HL-60/S4 (cell line): ENCODE data around the gene SOX6.

Experiments used
- in situ Hi-C: fragments of 300-500 bp; cut with MboI; formaldehyde crosslinking; loops from 2 replicates; pipeline ENCODE4 v1.14.3; 2022; ENCODE audit warnings: low sequenced_read_pairs

The SOX6 gene

DNA sequence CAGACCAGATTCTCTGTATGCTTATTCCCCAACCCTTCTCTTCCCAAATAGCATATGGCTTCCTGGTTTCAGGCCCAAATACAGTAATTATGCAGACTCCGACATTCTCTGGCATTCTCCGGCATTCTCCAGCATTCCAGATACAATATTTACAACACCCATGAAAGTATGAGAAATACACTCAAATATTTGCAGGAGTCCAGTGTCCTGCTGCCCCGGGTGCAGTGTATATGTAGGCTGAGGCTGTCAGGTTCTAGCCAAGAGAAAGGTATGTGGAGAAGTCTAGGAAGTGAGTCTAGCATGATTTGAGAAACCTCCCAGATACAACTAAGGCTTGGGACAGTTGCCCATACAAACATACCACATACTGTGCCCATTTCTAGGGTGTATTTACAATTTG lies 160.7 kb downstream of the SOX6 start:
- in situ Hi-C loops, result no loop called here

- in situ Hi-C loops, result no loop called here
These were observed 161.8 kb downstream of the SOX6 start for GRCh38 chr11:16194566-16194965.

DNA sequence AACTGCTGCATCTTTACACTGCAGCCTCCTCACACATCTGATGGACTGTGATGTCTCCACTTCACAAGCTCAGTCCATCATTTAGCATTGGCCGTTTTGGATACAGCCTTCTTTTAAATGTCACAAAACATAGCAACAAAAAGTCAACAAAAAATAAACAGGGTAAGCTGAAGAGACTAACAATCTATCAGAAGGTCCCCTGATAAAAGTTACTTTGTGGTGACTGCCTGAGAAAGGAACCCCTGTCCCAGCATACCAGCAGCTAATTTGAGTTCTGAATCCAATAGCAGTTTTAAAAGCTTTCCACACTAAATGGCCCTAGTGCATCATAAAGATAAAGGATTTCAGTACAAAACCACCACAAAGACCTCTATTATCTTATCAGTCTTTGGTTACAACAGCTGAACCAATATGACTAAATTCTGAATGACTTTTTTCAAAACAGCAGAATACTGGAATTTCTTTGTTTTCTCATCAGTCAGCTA lies 162.4 kb downstream of the SOX6 start:
- in situ Hi-C loops, result no loop called here

- in situ Hi-C loops, result no loop called here
These were observed 164.5 kb downstream of the SOX6 start for GRCh38 chr11:16191868-16192240.

- in situ Hi-C loops, result no loop called here
These were observed 165.0 kb downstream of the SOX6 start for GRCh38 chr11:16191212-16191867.

- in situ Hi-C loops, result no loop called here
These were observed 169.7 kb downstream of the SOX6 start for GRCh38 chr11:16186680-16187079.

- in situ Hi-C loops, result no loop called here
These were observed 171.3 kb downstream of the SOX6 start for GRCh38 chr11:16185042-16185441.

DNA sequence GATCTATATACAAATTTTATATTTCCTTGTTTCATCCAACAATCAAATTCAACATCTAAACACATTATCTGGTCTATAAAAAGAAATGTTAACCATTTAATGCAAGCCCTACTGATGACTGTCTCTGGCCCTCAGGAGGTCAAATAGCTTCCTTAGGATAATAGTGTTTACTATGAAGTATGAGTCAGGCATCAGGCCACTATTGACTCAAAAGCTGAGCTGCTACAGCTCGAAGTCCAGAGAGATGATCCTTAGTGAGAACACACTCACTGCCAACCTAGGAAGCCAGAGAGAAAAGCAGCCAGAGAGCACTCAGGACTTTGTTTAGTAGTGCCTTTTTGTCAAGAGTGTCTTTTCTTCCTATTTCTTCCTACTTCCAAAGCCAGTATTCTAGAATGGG lies 171.8 kb downstream of the SOX6 start:
- in situ Hi-C loops, result no loop called here

- in situ Hi-C loops, result no loop called here
These were observed 173.8 kb downstream of the SOX6 start for GRCh38 chr11:16182553-16182952.

GRCh38 chr11:16180868-16181267 lies 175.5 kb downstream of the SOX6 start:
- in situ Hi-C loops, result no loop called here

GRCh38 chr11:16179676-16180075 lies 176.7 kb downstream of the SOX6 start:
- in situ Hi-C loops, result no loop called here

GRCh38 chr11:16178273-16178672 lies 178.1 kb downstream of the SOX6 start:
- in situ Hi-C loops, result no loop called here

DNA sequence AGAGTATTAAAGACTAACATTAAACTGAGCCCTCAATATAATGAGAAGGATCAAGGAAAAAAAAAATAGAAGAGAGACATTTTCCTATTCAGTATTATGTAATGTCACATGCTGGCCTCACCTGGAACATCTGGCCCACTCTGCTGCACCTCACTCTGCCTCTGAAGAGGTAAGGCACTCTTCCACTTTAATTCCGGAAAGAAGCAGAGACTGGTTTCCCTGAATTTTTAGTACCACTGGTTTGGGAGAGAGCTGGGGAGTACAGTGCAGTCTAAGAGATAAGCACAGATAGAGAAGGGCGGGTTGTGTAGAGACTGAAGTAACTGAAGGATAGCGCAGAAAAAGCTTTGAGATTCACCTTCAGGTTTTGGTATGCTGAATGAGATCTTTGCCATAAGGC lies 178.7 kb downstream of the SOX6 start:
- in situ Hi-C loops, result no loop called here

DNA sequence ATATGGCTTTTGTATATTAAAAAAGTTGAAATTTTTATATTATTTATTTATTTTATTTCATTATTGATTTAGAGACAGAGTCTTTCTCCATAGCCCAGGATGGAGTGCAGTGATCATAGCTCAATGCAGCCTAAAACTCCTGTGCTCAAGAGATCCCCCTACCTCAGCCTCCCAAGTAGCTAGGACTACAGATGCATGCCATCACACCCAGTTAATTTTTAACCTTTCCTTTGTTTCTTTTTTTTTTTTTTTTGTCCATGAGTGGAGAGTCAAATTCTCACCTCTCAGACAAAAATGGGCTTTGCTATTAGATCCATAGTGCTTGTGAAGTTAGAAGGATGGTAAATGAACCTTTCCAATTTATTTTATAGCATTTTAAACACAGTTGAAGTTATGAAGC lies 182.5 kb downstream of the SOX6 start:
- in situ Hi-C loops, result no loop called here

GRCh38 chr11:16171882-16172281 lies 184.5 kb downstream of the SOX6 start:
- in situ Hi-C loops, result no loop called here

DNA sequence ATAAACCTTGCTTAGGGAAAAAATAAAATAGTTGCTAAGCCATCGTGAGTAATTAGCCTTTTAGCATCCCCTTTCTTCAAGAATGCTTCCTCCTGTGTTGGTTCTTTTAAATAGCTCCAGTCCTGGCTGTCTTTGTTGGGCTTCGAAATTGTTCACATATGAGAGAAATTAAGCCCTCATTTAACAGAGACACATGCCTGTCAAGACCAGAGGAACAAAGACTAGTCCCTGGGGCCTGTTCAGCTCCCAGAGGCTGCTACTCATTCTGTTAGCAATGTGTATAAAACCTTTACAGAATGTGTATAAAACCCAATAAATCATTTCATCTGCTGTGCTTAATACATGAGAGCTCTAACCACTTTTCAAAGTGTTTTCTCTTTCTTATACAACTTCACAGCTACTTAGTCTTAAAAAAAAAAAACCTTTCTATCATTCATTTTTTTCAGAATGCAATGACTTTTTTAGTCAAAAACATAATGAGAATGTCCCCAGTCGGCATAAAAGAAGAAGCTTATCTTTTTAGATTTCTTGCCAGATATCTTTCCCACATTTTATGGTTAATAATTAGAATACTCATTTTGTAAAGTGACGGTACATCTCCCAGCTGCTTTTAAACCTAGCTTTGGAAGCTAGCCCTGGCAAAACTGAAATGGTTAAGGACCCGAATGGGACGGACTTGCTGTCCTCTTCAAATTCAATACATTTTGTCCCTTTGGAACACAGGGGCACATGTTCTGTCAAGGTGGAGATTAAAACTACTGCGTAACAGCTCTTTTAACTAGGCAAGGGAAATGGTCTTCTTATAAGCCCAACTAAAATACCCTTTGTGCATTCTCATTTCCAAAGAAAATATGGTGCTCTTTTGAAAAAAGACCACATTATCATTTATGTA lies 186.1 kb downstream of the SOX6 start:
- in situ Hi-C loops, result no loop called here

- in situ Hi-C loops, result no loop called here
These were observed 186.8 kb downstream of the SOX6 start for GRCh38 chr11:16169541-16169940.

GRCh38 chr11:16167706-16168487 lies 188.4 kb downstream of the SOX6 start:
- in situ Hi-C loops, result no loop called here

DNA sequence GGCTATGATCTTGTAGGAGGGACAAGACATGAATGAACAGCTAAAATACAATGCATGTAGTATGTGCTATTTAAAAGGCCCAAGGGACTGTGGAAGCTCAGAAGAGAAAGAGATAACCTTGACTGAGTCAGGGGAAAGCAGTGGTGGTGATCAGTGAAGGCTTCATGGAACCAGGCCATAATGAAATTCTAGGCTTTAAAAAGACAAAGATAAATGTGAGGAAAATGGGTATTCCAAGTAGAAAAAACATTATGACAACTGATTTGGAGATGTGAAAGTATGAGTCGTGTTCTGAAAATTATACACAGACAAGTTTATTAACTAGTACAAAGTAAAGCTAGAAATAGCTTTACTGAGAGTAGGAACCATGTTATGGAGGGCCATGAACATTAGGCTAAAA lies 189.8 kb downstream of the SOX6 start:
- in situ Hi-C loops, result no loop called here

- in situ Hi-C loops, result no loop called here
These were observed 196.2 kb downstream of the SOX6 start for GRCh38 chr11:16160146-16160545.

DNA sequence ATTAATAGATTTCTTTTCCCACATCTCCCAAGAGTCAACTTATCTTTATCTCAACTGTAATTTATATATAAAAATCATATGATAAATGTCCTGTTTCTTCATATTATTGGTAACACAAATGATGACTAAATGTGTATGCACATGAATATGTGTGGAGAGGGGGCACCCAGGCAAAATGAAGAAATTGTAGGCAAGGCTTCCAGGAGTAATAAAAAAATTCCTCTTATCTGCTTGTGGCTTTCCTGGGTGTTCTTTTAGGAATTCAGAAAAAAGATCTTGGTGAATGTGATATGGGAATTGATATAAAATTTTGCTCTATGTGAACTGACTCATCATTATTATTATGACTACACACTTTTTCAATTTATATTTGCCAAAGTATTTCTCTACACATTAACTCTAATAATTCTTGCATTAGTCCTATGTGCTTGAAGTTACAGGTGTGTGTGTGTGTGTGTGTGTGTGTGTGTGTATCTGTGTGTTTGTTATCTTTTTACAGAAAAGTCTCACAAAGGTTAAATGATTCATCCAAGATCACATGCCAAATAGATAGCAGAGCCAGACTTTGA lies 197.8 kb downstream of the SOX6 start:
- in situ Hi-C loops, result no loop called here
